HEK293 (cell line): ENCODE data around the gene NEU3.

Source experiments
- CTCF ChIA-PET: fragments of 350-600 bp; formaldehyde crosslinking; extraction: SDS; loops from one replicate; lab custom pipeline; 2021; ENCODE audit warnings: antibody characterized with exemption; lab: Yijun Ruan, JAX
- POLR2A ChIA-PET: fragments of 300-600 bp; formaldehyde crosslinking; extraction: SDS; loops from one replicate; lab custom pipeline; 2020; ENCODE audit warnings: antibody characterized with exemption, inconsistent platforms; lab: Yijun Ruan, JAX
- H3K27ac ChIP-seq: fragments of 200-500 bp; sonication (Bioruptor generic); 2 replicates; pipeline ENCODE4 v1.5.1; 2014; ENCODE audit warnings: low read depth, low read length, control low read depth, inconsistent platforms; ENCODE audit errors: extremely low read depth
- H3K36me3 ChIP-seq, 2 experiments: fragments of 200-500 bp in 1 of 2; sonication (Bioruptor generic) in 1 of 2; 1 replicate in 1 of 2; 2 replicates in 1 of 2; pipeline ENCODE4 v1.5.1; 2014 to 2017; ENCODE audit warnings: inconsistent platforms in 2 of 2, low read length in 2 of 2; ENCODE audit not compliant: control insufficient read depth in 2 of 2, insufficient read depth in 1 of 2
- H3K4me1 ChIP-seq: fragments of 200-500 bp; sonication (Bioruptor generic); 2 replicates; pipeline ENCODE4 v1.5.1; 2014; ENCODE audit warnings: mild to moderate bottlenecking, low read length, inconsistent platforms; ENCODE audit not compliant: control insufficient read depth, insufficient read depth
- H3K4me3 ChIP-seq: 2 replicates; pipeline ENCODE4 v1.5.1; 2011; ENCODE audit warnings: low read depth, mild to moderate bottlenecking, control low read depth, low read length, moderate library complexity
- H3K9me3 ChIP-seq: fragments of 200-500 bp; sonication (Bioruptor generic); 2 replicates; pipeline ENCODE4 v1.5.1; 2014; ENCODE audit warnings: low read depth, low read length, inconsistent platforms; ENCODE audit not compliant: control insufficient read depth, insufficient read depth
- GFI1B ChIP-seq: fragments of 450-650 bp; formaldehyde crosslinking; IDR thresholded peaks from 2 replicates; pipeline ENCODE4 v1.5.1; 2016; ENCODE audit warnings: missing biosample characterization, missing genetic modification characterization
- KLF10 ChIP-seq: fragments of 450-650 bp; IDR thresholded peaks from 2 replicates; pipeline ENCODE4 v1.5.1; 2018; ENCODE audit warnings: missing biosample characterization, mild to moderate bottlenecking, missing genetic modification characterization
- KLF9 ChIP-seq: fragments of 450-650 bp; formaldehyde crosslinking; IDR thresholded peaks from 2 replicates; pipeline ENCODE4 v1.5.1; 2016; ENCODE audit warnings: missing biosample characterization, missing genetic modification characterization, low read depth
- MYNN ChIP-seq: fragments of 450-650 bp; formaldehyde crosslinking; IDR thresholded peaks from 2 replicates; pipeline ENCODE4 v1.5.1; 2016; ENCODE audit warnings: missing biosample characterization, missing genetic modification characterization, borderline replicate concordance
- PRDM1 ChIP-seq: fragments of 450-650 bp; formaldehyde crosslinking; IDR thresholded peaks from 2 replicates; pipeline ENCODE4; 2016; ENCODE audit warnings: missing biosample characterization, missing genetic modification characterization
- REPIN1 ChIP-seq: fragments of 450-650 bp; formaldehyde crosslinking; IDR thresholded peaks from 2 replicates; pipeline ENCODE4 v1.5.1; 2017; ENCODE audit warnings: missing biosample characterization, missing genetic modification characterization, low read depth
- ZBTB8A ChIP-seq: fragments of 450-650 bp; formaldehyde crosslinking; IDR thresholded peaks from 2 replicates; pipeline ENCODE4 v1.5.1; 2016; ENCODE audit warnings: missing biosample characterization, missing genetic modification characterization
- ZFHX2 ChIP-seq: fragments of 450-650 bp; formaldehyde crosslinking; conservative IDR thresholded peaks from 2 replicates; pipeline ENCODE4 v1.5.1; 2016; ENCODE audit warnings: missing biosample characterization, missing genetic modification characterization
- ZFP37 ChIP-seq: fragments of 450-650 bp; formaldehyde crosslinking; IDR thresholded peaks from 2 replicates; pipeline ENCODE4 v1.5.1; 2016; ENCODE audit warnings: missing biosample characterization, missing genetic modification characterization
- ZFP41 ChIP-seq: fragments of 450-650 bp; formaldehyde crosslinking; IDR thresholded peaks from 2 replicates; pipeline ENCODE4 v1.5.1; 2016; ENCODE audit warnings: missing biosample characterization, missing genetic modification characterization, borderline replicate concordance
- ZNF10 ChIP-seq: fragments of 450-650 bp; formaldehyde crosslinking; IDR thresholded peaks from 2 replicates; pipeline ENCODE4 v1.5.1; 2017; ENCODE audit warnings: missing biosample characterization, missing genetic modification characterization
- ZNF140 ChIP-seq: fragments of 450-650 bp; formaldehyde crosslinking; IDR thresholded peaks from 2 replicates; pipeline ENCODE4 v1.5.1; 2016; ENCODE audit warnings: missing biosample characterization, missing genetic modification characterization
- ZNF211 ChIP-seq: fragments of 450-650 bp; formaldehyde crosslinking; IDR thresholded peaks from 2 replicates; pipeline ENCODE4 v1.5.1; 2016; ENCODE audit warnings: low read depth, missing biosample characterization, missing genetic modification characterization
- ZNF48 ChIP-seq: fragments of 450-650 bp; formaldehyde crosslinking; IDR thresholded peaks from 2 replicates; pipeline ENCODE4 v1.5.1; 2016; ENCODE audit warnings: missing biosample characterization, missing genetic modification characterization
- ZNF555 ChIP-seq: fragments of 450-650 bp; formaldehyde crosslinking; conservative IDR thresholded peaks from 2 replicates; pipeline ENCODE4 v1.5.1; 2017; ENCODE audit warnings: missing biosample characterization, mild to moderate bottlenecking, missing genetic modification characterization, inconsistent platforms
- ZNF623 ChIP-seq: fragments of 450-650 bp; formaldehyde crosslinking; IDR thresholded peaks from 2 replicates; pipeline ENCODE4 v1.5.1; 2016; ENCODE audit warnings: missing biosample characterization, missing genetic modification characterization
- ZNF658 ChIP-seq: fragments of 450-650 bp; formaldehyde crosslinking; IDR thresholded peaks from 2 replicates; pipeline ENCODE4; 2016; ENCODE audit warnings: missing biosample characterization, missing genetic modification characterization
- TF ChIP-seq, protein P1 (sequence below): fragments of 450-650 bp; formaldehyde crosslinking; IDR thresholded peaks from 2 replicates; pipeline ENCODE4 v1.5.1; 2016; ENCODE audit warnings: missing biosample characterization, missing genetic modification characterization, borderline replicate concordance
- TF ChIP-seq, protein P2 (sequence below): fragments of 450-650 bp; formaldehyde crosslinking; IDR thresholded peaks from 2 replicates; pipeline ENCODE4 v1.5.1; 2016; ENCODE audit warnings: missing biosample characterization, missing genetic modification characterization
- TF ChIP-seq, protein P3 (sequence below): fragments of 450-650 bp; formaldehyde crosslinking; IDR thresholded peaks from 2 replicates; pipeline ENCODE4 v1.5.1; 2016; ENCODE audit warnings: missing biosample characterization, missing genetic modification characterization
- TF ChIP-seq, protein P4 (sequence below): fragments of 450-650 bp; formaldehyde crosslinking; IDR thresholded peaks from 2 replicates; pipeline ENCODE4 v1.5.1; 2016; ENCODE audit warnings: missing biosample characterization, missing genetic modification characterization

NEU3 gene

DNA sequence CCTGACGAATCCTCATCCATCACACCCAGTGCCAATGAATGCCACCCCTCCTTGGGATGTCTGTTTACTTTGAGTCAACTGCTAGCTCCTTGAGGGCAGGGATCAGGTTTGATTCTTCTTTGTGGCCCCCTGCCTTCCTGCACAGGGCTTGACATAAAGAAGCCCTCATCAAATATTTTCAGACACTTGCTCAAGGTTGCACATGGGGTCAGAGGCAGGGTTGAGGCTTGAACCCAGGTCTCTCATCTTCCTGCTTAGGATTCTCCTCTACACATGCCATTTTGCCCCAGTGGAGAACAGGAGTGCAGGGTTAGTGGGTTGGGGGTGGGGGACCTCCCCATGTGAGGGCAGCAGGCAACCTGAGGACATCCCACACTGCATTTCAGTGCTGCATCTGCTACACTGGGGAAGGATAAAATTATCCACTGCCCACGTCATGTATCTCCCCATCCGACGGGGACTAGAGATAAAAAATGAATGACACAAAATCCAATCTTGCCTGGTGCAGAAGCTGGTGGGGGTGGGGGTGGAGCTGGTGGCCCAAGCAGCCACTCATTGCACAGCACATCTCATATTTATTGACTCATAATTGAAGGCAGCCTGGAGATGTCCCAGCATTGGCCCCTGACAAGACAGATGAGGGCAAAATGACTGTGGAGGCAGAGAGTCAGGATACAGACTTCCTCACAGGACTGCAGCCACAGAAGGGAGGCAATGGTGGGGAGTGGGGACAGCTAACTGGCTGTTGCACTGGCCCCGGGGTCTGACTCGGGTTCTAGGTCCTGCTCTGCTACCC lies 41.3 kb downstream of the NEU3 start (continued):
- TF ChIP-seq, protein P1, sequence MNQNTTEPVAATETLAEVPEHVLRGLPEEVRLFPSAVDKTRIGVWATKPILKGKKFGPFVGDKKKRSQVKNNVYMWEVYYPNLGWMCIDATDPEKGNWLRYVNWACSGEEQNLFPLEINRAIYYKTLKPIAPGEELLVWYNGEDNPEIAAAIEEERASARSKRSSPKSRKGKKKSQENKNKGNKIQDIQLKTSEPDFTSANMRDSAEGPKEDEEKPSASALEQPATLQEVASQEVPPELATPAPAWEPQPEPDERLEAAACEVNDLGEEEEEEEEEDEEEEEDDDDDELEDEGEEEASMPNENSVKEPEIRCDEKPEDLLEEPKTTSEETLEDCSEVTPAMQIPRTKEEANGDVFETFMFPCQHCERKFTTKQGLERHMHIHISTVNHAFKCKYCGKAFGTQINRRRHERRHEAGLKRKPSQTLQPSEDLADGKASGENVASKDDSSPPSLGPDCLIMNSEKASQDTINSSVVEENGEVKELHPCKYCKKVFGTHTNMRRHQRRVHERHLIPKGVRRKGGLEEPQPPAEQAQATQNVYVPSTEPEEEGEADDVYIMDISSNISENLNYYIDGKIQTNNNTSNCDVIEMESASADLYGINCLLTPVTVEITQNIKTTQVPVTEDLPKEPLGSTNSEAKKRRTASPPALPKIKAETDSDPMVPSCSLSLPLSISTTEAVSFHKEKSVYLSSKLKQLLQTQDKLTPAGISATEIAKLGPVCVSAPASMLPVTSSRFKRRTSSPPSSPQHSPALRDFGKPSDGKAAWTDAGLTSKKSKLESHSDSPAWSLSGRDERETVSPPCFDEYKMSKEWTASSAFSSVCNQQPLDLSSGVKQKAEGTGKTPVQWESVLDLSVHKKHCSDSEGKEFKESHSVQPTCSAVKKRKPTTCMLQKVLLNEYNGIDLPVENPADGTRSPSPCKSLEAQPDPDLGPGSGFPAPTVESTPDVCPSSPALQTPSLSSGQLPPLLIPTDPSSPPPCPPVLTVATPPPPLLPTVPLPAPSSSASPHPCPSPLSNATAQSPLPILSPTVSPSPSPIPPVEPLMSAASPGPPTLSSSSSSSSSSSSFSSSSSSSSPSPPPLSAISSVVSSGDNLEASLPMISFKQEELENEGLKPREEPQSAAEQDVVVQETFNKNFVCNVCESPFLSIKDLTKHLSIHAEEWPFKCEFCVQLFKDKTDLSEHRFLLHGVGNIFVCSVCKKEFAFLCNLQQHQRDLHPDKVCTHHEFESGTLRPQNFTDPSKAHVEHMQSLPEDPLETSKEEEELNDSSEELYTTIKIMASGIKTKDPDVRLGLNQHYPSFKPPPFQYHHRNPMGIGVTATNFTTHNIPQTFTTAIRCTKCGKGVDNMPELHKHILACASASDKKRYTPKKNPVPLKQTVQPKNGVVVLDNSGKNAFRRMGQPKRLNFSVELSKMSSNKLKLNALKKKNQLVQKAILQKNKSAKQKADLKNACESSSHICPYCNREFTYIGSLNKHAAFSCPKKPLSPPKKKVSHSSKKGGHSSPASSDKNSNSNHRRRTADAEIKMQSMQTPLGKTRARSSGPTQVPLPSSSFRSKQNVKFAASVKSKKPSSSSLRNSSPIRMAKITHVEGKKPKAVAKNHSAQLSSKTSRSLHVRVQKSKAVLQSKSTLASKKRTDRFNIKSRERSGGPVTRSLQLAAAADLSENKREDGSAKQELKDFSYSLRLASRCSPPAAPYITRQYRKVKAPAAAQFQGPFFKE = no peak
- TF ChIP-seq, protein P2, sequence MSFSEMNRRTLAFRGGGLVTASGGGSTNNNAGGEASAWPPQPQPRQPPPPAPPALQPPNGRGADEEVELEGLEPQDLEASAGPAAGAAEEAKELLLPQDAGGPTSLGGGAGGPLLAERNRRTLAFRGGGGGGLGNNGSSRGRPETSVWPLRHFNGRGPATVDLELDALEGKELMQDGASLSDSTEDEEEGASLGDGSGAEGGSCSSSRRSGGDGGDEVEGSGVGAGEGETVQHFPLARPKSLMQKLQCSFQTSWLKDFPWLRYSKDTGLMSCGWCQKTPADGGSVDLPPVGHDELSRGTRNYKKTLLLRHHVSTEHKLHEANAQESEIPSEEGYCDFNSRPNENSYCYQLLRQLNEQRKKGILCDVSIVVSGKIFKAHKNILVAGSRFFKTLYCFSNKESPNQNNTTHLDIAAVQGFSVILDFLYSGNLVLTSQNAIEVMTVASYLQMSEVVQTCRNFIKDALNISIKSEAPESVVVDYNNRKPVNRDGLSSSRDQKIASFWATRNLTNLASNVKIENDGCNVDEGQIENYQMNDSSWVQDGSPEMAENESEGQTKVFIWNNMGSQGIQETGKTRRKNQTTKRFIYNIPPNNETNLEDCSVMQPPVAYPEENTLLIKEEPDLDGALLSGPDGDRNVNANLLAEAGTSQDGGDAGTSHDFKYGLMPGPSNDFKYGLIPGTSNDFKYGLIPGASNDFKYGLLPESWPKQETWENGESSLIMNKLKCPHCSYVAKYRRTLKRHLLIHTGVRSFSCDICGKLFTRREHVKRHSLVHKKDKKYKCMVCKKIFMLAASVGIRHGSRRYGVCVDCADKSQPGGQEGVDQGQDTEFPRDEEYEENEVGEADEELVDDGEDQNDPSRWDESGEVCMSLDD (tag by site-specific recombination) = no peak
- TF ChIP-seq PRDM1 (no peak), ZNF48 (no peak), ZNF10 (tag by site-specific recombination) (no peak), KLF9 (tag by site-specific recombination) (no peak), ZNF658 (no peak), ZNF211 (tag by site-specific recombination) (no peak), REPIN1 (no peak), ZNF140 (no peak), ZBTB8A (tag by site-specific recombination) (no peak), GFI1B (no peak), ZNF623 (tag by site-specific recombination) (no peak)
- TF ChIP-seq, protein P3, sequence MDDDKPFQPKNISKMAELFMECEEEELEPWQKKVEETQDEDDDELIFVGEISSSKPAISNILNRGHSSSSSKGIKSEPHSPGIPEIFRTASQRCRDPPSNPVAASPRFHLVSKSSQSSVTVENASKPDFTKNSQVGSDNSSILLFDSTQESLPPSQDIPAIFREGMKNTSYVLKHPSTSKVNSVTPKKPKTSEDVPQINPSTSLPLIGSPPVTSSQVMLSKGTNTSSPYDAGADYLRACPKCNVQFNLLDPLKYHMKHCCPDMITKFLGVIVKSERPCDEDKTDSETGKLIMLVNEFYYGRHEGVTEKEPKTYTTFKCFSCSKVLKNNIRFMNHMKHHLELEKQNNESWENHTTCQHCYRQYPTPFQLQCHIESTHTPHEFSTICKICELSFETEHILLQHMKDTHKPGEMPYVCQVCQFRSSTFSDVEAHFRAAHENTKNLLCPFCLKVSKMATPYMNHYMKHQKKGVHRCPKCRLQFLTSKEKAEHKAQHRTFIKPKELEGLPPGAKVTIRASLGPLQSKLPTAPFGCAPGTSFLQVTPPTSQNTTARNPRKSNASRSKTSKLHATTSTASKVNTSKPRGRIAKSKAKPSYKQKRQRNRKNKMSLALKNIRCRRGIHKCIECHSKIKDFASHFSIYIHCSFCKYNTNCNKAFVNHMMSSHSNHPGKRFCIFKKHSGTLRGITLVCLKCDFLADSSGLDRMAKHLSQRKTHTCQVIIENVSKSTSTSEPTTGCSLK (tag by site-specific recombination) = no peak

DNA sequence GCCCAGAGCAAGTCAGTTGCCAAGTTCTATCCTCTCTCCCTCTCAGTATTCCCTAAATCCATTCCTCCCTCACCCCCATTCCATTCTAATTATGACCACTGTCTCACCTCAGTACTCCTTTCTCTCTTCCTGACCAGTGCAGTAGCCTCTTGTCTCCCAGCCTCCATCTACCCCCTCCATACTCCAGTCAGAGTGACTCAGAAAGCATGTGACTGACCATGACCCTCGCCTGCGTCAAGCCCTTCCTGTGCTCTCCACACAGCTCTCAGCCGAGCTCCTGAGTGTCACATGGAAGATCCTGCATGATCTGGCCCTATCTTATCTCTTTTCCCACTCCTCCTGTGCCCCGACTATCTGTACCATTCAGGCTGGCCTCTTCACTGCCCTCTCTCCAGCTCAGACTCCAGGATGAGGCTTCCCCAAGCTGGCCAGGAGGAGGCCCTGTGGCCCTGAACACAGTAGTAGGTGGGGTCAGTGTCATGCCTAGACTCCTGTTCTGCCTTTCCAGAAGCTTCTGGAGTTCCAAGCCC lies 42.6 kb downstream of the NEU3 start:
- Histone ChIP-seq H3K27ac (no peak overlapping the region), H3K9me3 (no peaks in the 10 kb centered on the region), H3K4me1 (no peaks in the 10 kb centered on the region), H3K4me3 (no peak overlapping the region), H3K36me3 (no peaks in the 10 kb centered on the region)
- POLR2A ChIA-PET = no interaction called here
- CTCF ChIA-PET = interaction anchor here (0.6 to 3.7 kb wide), 21 partner anchors 9 to 329 kb away, joined by 3 to 35 read pairs (median 3); no protein-coding TSS in a partner anchor
- TF ChIP-seq ZNF555 (tag by site-specific recombination) (no peak), MYNN (tag by site-specific recombination) (no peak), ZNF140 (no peak), REPIN1 (no peak), KLF9 (tag by site-specific recombination) (no peak), KLF10 (tag by site-specific recombination) (no peak), ZFP37 (no peak), ZFP41 (tag by site-specific recombination) (no peak), ZFHX2 (tag by site-specific recombination) (no peak)
- TF ChIP-seq, protein P4, sequence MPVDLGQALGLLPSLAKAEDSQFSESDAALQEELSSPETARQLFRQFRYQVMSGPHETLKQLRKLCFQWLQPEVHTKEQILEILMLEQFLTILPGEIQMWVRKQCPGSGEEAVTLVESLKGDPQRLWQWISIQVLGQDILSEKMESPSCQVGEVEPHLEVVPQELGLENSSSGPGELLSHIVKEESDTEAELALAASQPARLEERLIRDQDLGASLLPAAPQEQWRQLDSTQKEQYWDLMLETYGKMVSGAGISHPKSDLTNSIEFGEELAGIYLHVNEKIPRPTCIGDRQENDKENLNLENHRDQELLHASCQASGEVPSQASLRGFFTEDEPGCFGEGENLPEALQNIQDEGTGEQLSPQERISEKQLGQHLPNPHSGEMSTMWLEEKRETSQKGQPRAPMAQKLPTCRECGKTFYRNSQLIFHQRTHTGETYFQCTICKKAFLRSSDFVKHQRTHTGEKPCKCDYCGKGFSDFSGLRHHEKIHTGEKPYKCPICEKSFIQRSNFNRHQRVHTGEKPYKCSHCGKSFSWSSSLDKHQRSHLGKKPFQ (tag by site-specific recombination) = no peak
- TF ChIP-seq, protein P2 (tag by site-specific recombination) = no peak
